HG03064 (cell line): ENCODE data around the gene GRWD1.
A peak's percentile ranks its signal among the peaks of the same experiment; 100 is the strongest.

Experiments
- ATAC-seq: cut with Tn5 transposase; IDR thresholded peaks from one replicate; pipeline ENCODE4 v1.9.1; 2021; ENCODE audit warnings: low read depth; ENCODE audit not compliant: unreplicated experiment

GRWD1 gene

GRCh38 chr19:48455171-48455907, 9.6 kb downstream of the GRWD1 start, which contains the start of gene KCNJ14:
KCNJ14 (plus strand) TSS chr19:48455574; CDS start chr19:48461725, 6,151 bp downstream.
- ATAC-seq: no peak

GRCh38 chr19:48455908-48456562, 10.3 kb downstream of the GRWD1 start:
- ATAC-seq: no peak

- ATAC-seq: no peak
Measured at GRCh38 chr19:48456864-48457263, 11.1 kb downstream of the GRWD1 start.

GRCh38 chr19:48458016-48458415, 12.2 kb downstream of the GRWD1 start:
- ATAC-seq: no peak

- no peak for ATAC-seq
Measured at GRCh38 chr19:48461651-48461981, 15.8 kb downstream of the GRWD1 start.

GRCh38 chr19:48461982-48462655, 16.3 kb downstream of the GRWD1 start:
- no peak for ATAC-seq

- ATAC-seq: no peak
Measured at GRCh38 chr19:48465215-48465614, 19.4 kb downstream of the GRWD1 start.

GRCh38 chr19:48466561-48467325, 21.0 kb downstream of the GRWD1 start:
- no peak for ATAC-seq

GRCh38 chr19:48468772-48469288, 23.0 kb downstream of the GRWD1 start:
- ATAC-seq: peak; percentile 82

GRCh38 chr19:48469289-48469881, 23.6 kb downstream of the GRWD1 start, which contains the start of gene CYTH2:
CYTH2 (plus strand) TSS chr19:48469369; CDS start chr19:48469508, 139 bp downstream.
- ATAC-seq: peak; percentile 9

- ATAC-seq: no peak
Measured at GRCh38 chr19:48469934-48470680, 24.3 kb downstream of the GRWD1 start.

GRCh38 chr19:48470856-48471255, 25.1 kb downstream of the GRWD1 start:
- ATAC-seq: no peak

- no peak for ATAC-seq
Measured at GRCh38 chr19:48471836-48472235, 26.1 kb downstream of the GRWD1 start.

- ATAC-seq: no peak
Measured at GRCh38 chr19:48473161-48473966, 27.6 kb downstream of the GRWD1 start.

GRCh38 chr19:48474084-48474592, 28.4 kb downstream of the GRWD1 start:
- ATAC-seq: no peak

GRCh38 chr19:48475369-48476068, 29.7 kb downstream of the GRWD1 start:
- no peak for ATAC-seq

- ATAC-seq: no peak
Measured at GRCh38 chr19:48476176-48476575, 30.4 kb downstream of the GRWD1 start.
